Inferior parietal cortex (tissue), 1 donor: Measurements from ENCODE around the gene CDC37L1.
"Not testable (repeated sequence)": the region's sequence is repeated elsewhere in the genome, so short reads cannot be mapped to it uniquely, and the experiment has no call there.

Source experiments
- DNase-seq: peaks from one replicate; pipeline ENCODE4 v3.0.0-alpha.2; 2016; ENCODE audit errors: extremely low spot score

CDC37L1 gene

DNA sequence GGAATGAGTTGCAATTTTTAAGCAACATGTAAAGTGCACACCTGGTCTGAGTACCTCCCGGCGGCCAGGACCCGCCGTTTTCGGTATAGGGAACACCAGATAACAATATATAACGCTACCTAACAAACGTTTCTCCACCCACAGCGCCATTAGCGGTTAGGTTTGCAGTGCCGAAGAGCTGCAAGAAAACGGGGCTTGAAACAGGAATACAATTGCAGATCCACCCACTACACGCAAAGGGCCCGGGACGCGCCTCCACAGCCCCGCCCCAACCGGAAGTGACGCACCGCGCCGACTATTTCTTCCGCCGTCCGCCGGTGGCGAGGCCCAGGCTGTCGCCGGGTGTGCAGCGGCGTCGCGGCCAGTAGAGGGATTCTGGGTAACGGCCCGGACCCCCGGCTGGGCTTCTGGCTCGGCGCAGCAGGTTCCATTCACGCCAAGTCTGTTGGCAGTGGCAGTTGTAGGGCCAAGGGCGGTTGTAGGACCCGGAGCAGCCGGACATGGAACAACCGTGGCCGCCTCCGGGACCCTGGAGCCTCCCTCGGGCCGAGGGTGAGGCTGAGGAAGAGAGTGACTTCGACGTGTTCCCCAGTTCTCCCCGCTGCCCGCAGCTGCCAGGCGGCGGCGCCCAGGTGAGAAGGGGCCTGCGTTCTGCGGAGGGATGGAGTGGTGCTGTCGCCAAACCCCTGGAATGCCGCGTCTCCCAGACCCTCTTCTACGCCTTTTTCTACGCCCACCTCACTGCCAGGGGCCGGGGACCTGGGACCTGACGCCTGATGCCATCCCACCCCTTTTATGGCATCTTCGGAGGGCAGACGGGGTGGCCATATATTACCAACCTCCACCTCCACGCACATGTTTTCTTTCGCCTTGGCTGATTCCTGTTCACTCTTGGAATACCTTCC lies at the start of gene CDC37L1:
TSS of gene CDC37L1 (plus strand) at position 302 of the 905 bp plus-strand sequence. CDS start at position 501, 199 bp downstream.
- peak; percentile 93 for DNase-seq

DNA sequence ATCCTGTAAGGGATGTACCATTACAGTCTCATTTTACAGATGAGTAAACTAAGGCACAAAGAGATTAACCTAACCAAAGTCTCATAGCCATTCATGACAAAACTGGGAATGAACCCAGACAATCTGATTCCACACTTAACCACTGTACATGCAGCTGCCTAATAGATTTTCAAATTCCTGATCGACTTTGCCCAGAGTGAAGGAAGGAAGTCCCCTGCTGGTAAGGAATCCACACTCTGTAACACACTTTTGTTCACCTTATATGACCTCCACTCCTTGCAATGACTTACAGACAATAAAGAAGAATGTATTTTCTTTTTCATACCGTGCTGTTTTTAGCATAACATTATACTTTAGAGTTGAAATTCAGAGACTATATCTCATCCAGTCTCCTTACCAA lies 48.5 kb upstream of the CDC37L1 start:
- DNase-seq, result no peak

DNA sequence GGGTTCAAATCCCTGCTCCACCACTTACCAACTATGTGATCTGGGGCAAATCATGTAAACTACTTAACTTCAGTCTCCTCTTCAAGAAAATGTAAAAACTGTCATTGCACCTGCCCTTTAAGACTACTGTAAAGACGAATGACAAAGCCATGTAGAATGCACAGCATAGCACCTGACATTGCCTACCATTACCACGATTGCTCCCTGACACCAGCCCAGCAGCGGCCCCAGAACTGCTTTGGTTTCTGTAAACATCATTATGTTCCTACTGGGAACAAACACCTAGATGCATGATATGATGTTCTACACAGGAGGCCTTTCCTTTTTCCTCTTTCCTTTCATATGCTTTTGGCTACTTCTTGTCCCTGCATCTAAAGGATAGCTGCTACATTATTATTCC lies 40.4 kb upstream of the CDC37L1 start:
- no peak for DNase-seq

DNA sequence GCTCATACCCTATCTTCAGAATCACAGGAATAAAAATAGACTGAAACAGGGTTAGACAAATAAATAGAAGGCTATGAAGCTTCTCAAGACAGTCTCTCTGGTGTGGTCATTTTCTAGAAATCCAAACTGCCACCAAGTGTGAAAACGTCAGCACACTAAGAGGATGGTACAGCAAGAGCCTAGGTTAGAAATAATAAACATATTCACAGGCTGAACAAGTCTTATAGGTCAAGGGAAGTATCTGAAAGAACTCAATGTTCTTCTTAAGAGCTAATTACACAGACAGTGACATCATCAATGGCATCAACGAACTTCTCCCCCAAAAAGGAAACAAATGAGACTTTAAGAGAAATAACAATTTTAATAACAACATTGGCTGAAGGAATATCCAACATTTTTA lies 39.9 kb upstream of the CDC37L1 start:
- DNase-seq, result no peak

DNA sequence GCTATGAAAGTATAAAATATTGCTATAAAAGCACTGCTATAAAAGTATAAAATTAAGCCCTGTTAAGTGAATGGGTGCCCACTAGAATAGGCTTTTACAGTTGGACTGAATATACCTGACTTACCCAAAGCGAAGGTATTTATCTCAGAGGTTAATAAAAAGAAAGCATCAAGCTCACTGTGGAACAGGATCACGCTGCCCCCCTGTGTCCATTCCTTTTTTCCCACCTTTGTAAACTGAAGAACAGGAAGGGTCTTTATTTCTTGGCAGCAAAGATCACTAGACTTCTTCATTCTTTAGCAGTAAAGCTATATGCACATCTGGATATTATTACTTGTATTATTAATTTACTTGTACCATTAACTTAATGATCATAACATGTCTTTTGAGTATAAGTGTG lies 39.3 kb upstream of the CDC37L1 start:
- peak; percentile 13 for DNase-seq

DNA sequence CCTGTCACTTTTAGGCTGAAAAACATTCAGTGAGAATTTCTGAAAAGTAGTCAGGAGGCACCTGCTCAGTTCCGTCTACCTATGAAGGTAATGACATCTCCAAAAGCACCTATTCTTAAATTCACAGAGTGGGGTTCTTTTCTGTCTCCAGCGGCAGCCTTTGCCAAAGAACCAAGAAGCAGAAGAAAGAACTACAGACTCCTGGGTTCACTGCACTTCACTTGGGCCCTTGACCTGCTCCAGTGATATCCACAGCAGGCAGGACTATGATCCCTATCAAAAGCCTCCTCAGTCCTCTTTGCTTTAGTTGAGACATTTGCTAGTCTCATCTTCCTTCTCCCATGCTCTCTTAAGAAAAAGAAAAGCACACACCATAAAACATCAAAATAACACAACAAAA lies 37.0 kb upstream of the CDC37L1 start:
- no peak for DNase-seq

DNA sequence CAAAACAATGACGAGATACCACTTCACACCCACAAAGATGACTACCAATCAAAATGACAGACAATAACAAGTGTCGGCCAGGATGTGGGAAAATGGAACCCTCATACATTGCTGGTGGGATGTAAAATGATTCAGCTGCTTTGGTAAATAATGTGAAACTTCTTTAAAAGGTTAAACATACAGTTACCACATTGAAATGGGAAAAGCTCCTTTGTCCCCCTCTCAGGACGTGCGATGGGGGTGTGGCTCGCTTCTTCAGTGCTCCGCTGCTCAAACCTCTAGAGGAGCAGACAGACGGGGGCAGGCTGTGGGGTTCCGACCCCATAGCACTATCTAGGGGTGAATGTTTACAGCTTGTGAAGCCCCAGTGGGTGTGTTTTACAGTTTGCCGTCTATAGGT lies 25.3 kb upstream of the CDC37L1 start:
- no peak for DNase-seq

DNA sequence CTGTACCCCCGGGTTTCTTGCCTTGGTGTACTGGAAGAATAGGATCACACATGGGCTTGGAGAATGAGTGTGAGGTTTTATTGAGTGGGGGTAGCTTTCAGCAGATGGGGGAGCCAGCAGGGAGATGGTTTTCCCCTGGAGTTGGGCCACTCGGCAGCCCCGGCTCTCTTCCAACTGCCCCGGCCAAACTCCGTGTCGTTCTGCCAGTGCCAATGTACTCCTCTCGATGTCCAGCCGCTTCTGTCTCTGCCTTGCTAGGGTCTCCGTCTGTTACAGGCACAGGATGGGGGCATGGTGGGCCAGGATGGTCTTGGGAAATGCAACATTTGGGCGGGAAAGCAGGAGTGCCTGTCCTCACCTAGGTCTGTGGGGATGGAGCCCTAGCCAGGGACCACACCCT lies 24.8 kb upstream of the CDC37L1 start:
- DNase-seq, result no peak

DNA sequence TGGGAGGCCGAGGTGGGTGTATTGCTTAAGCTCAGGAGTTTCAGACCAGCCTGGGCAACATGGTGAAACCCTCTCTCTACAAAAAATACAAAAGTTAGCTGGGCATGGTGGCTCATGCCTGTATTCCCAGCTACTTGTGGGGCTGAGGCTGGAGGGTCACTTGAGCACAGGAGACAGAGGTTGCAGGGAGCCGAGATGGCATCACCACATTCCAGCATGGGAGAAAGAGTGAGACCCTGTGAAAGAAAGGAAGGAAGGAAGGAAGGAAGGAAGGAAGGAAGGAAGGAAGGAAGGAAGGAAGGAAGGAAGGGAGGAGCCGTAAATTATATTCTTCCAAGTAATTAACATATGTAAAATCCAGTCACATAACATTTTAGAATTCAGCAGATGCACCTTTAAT lies 23.2 kb upstream of the CDC37L1 start:
- not testable (repeated sequence) for DNase-seq

DNA sequence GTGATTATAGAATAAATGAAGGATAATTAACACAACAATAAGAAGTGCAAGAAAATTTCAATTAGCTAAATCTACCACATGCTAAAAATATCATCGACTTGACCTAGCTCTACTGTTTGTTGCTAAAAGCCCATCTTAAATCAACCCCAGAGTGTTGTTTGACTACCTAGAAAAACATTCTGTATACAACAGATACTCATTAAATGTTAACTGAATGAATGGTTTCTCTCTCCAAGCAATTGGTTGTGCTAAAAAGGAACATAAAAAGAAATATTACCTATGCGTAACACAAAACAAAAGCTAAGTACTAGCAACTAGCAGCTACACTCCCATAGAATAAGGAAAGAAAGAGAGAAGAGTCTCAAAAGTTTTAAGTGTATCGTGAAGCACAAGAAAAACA lies 22.7 kb upstream of the CDC37L1 start:
- DNase-seq, result no peak

DNA sequence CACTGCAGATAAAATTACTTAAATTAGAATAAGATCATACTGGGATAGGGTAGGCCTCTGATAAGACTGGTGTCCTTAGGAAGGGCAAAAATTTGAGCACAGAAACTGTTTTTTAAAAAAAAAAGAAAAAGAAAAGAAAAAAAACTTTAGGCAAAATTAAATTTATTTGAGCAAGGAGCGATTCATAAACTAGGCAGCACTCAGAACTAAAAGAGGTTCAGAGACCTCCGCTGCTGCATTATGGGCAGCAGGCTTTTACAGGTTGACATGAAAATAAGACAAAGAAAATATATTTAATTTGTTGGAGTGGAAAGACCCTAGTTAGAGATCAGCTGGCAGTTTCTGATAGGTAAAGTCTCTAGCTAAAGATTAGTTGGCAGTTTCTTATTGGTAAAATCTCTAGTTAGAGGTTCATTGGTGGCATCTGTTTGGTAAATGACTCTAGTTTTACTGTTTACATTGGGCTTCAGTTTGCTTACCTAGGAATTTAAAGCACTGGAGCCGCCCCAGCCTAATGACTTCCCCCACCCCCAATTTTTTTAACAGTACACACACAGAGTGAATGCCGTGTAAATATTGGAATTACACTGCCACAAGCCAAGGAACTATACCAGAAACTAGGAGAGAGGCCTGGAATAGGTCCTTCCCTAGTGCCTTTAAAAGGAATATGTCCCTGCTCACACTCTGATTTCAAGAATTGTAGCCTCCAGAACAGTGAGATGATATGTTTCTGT lies 21.8 kb upstream of the CDC37L1 start:
- no peak for DNase-seq

DNA sequence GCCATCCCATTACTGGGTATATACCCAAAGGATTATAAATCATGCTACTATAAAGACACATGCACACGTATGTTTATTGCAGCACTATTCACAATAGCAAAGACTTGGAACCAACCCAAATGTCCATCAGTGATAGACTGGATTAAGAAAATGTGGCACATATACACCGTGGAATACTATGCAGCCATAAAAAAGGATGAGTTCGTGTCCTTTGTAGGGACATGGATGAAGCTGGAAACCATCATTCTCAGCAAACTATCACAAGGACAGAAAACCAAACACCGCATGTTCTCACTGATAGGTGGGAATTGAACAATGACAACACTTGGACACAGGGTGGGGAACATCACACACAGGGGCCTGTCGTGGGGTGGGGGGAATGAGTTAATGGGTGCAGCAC lies 18.7 kb upstream of the CDC37L1 start:
- DNase-seq, result not testable (repeated sequence)

DNA sequence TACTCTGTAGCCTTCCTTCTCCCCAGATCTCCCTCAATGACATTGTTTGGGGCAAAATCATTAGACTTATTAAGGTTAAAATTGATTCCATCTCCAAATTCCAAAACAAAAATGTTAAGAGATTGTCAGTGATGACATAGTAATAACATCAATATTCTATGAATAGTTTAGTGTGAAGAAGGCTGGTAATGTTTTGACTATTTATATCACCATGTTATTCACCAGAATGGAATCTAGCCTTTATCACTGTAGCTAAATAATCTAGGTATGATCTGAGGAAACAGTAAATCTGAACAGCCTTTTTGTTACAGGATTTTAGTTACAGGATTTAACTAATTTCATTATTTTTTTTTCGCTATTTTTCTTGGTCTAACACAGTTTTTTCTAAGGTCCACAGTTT lies 18.2 kb upstream of the CDC37L1 start:
- no peak for DNase-seq

DNA sequence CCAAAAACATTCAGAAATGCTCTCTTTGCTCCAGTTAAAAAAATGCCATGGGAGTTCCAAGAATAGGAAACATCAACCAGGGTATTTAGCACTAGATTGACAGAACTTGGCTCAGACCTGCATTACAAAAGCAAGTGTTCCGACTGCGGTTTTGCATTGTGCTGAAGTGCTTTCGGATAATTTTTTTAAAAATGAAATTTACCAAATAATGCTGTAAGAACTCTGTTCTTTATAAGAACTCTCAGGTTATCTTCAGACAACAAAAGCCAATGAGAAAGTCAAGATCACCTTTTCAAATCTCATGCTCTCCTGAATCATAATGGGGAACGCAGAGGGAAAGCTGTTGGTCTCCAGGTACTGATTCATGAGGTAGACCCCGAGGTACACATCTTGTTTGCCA lies 17.8 kb upstream of the CDC37L1 start:
- DNase-seq, result no peak

DNA sequence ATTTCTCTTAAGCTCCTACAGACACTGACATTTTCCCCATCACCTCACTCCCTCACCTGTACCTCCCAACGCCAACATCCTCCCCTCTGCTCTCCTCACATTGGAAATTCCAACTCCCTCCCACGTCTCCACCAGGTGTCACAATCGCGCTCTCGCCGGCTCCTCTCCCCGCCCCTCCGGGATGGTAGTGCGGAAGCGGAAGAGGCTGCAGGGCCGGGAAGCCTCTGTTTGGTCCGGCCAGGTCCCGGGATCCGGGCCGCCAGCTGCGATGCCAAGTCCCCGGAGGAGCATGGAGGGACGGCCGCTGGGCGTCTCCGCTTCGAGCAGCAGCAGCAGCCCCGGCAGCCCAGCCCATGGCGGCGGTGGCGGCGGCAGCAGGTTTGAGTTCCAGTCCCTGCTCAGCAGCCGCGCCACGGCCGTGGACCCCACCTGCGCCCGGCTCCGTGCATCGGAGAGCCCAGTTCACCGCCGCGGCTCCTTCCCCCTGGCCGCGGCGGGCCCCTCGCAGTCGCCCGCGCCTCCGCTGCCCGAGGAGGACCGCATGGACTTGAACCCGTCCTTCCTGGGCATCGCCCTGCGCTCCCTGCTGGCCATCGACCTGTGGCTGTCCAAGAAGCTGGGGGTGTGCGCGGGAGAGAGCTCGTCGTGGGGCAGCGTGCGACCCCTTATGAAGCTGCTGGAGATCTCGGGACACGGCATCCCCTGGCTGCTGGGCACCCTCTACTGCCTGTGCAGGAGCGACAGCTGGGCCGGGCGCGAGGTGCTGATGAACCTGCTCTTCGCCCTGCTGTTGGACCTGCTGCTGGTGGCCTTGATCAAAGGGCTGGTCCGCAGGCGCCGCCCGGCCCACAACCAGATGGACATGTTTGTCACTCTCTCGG lies 17.0 kb upstream of the CDC37L1 start, which contains the start of gene PLPP6:
TSS of gene PLPP6 (plus strand) at position 187 of the 881 bp plus-strand sequence. CDS start at position 269, 82 bp downstream.
- peak; percentile 82 for DNase-seq

DNA sequence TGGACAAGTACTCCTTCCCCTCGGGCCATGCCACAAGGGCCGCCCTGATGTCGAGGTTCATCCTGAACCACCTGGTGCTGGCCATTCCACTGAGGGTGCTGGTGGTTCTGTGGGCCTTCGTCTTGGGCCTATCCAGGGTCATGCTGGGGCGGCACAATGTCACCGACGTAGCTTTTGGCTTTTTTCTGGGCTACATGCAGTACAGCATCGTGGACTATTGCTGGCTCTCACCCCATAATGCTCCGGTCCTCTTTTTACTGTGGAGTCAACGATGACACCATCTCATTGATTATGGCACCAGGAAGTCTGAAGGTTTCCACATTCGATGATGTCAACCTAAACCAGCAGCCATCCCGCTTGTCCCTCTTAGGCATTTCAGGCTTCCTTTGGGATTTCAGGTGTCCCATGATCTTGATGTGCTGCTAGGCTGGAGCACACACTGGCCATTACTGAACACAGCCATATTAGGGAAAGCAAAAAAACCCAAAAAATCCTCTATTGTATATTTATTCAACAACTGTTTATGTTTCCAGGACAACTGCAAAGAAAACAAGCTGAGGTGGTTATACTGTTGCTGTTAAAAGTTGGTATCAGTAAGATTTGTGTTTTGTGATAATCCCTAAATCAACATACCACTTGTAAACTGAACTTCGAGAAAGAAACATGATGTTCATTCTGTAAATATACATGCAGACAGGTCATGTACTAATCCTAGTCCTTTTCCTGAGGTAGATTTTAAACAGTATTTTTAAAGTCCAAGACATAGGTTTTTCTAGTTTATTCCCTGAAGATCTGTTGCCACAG lies 16.2 kb upstream of the CDC37L1 start:
- no peak for DNase-seq

DNA sequence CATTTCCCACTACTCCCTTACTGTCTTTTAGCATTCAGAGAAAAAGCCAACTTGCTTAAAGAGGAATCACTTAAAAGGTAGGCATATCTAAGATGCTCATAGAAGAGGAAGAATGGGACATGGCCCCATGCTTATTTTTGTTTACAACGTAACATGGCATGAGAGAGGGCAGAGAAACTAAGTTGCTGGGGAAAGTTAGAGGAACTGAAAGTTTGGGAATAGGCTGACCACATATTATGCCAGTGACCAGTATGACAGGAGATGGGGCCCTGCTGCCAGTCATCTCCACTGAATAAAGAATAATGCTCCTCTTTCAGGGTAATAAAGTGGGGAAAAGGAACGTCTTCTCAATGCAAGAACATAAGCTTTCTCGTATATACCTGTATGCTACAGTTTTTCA lies 15.4 kb upstream of the CDC37L1 start:
- DNase-seq, result peak; percentile 36

DNA sequence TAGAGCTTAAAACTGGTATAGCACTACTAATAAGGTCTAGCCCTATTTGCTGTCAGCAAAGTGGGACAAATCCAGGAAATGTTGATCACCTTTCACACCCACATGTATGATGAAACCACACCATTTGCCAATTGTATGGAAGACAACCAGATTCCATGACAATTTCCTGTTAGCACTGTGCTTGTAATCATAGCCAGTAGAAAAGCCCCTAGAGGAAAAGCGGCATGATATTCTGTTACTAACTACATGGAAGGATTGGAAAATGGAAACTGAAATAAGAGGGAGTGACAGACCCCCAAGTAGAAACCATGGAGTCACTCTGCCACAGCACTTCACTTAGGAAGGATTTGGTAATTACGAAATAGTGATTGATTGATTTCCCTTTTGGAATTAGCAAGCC lies 14.0 kb upstream of the CDC37L1 start:
- DNase-seq, result peak; percentile 39

DNA sequence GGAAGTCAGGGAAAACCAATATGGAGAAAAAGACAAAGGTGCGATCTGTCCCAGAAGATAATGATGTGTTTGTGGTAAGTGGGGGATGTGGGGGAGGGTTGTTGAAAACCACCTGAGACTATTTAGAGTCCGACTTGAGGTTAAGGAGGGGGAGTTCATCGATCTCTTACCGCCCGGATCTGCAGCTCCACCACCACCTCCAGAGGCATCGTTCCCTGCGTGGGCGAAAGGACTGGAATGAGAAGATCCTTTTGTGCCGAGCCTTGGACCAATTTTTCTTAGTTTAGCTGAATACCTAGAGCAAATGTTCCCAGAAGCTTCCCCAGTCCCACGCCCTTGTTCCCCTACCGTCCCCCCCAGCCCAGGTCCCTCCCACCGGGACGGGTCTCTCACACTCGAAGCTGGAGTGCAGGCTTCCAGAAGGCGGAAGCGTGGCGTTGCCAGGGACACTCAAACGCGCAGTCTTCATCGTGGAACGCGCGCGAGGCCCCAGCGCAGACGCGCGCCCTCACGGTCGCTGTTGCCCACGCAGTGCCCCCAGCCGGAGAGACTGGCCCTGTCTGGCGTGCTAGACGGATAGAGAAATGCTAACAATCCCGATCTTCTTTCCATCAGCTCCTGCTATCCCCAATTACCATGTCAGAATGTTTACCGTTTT lies 13.2 kb upstream of the CDC37L1 start, which contains the start of gene SPATA6L:
TSS of gene SPATA6L (minus strand) at position 439 of the 658 bp plus-strand sequence. CDS start at position 209, 230 bp downstream.
- peak; percentile 56 for DNase-seq

DNA sequence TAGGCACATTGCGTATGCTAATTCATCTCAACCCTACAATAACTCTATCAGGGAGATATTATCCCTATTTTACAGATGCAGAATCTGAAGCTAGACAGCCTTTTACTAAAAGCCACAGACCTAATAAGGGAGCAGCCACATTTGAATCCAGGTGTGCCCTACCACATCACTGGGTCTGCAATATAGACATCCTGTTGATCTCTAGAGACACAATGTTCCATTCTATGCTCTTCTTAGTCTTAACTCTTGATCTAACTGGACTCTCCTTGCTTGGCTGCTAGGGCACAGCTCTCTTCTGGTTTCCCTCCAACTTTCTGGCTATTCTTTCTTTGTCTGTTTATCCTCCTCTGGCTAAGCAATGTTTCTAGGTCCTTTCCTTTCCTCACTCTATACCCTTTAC lies 11.7 kb upstream of the CDC37L1 start:
- DNase-seq, result no peak
